HepG2 (cell line): ENCODE data around the gene ARHGAP35. TPM values are rescaled to one million over a fixed set of nuclear protein-coding genes. Genes with fewer than 3 reads are reported as not detected.

Experiments used
- MZF1 ChIP-seq: sonication (generic); formaldehyde crosslinking; IDR thresholded peaks from 2 replicates; pipeline ENCODE4 v1.8.1; 2023; ENCODE audit warnings: mild to moderate bottlenecking, missing genetic modification reagents, borderline replicate concordance
- SALL1 ChIP-seq: sonication (generic); formaldehyde crosslinking; IDR thresholded peaks from 2 replicates; pipeline ENCODE4 v1.8.0; 2022; ENCODE audit warnings: mild to moderate bottlenecking, missing genetic modification reagents
- SNAPC2 ChIP-seq: sonication (generic); formaldehyde crosslinking; IDR thresholded peaks from 2 replicates; pipeline ENCODE4 v1.8.1; 2022; ENCODE audit warnings: mild to moderate bottlenecking, missing genetic modification reagents
- TAF1 ChIP-seq: sonication (generic); formaldehyde crosslinking; IDR thresholded peaks from 2 replicates; pipeline ENCODE4 v1.4.0; 2020; ENCODE audit warnings: missing genetic modification reagents
- TFAP4 ChIP-seq: sonication (generic); IDR thresholded peaks from 2 replicates; pipeline ENCODE4 v1.6.1; 2016; ENCODE audit warnings: low read depth, borderline replicate concordance
- ZBTB39 ChIP-seq: sonication (generic); formaldehyde crosslinking; IDR thresholded peaks from 2 replicates; pipeline ENCODE4 v1.5.0; 2020; ENCODE audit warnings: missing genetic modification reagents
- ZFY ChIP-seq: sonication (generic); formaldehyde crosslinking; IDR thresholded peaks from 2 replicates; pipeline ENCODE4 v1.4.0; 2020; ENCODE audit warnings: missing genetic modification reagents
- ZNF720 ChIP-seq: sonication (generic); formaldehyde crosslinking; IDR thresholded peaks from 2 replicates; pipeline ENCODE4 v1.4.0; 2020; ENCODE audit warnings: missing genetic modification reagents
- polyA plus RNA-seq, 8 experiments: library from polyadenylated mRNA; depleted of rRNA in 3 of 8; stranded (reverse) in 7 of 8; unstranded in 1 of 8; fragments of >200 nt; fragmentation: Illumina TruSeq in 4 of 8; extraction: Trizol in 4 of 8; gene quantifications; 2 replicates each; pipeline versions ENCODE4 v1.2.1 to v1.2.3, GENCODE V29; 2011 to 2016; ENCODE audit warnings: low read depth in 4 of 8, missing spikeins in 1 of 8, mixed read lengths in 1 of 8; ENCODE audit not compliant: insufficient read depth in 1 of 8
- total RNA-seq, 5 experiments: library from RNA; depleted of rRNA; stranded (reverse); fragments of >200 nt; fragmentation: Illumina TruSeq; extraction: Trizol; gene quantifications; 2 replicates each; pipeline ENCODE4 v1.2.3, GENCODE V29; 2016; ENCODE audit warnings: low read depth in 1 of 5
- TF ChIP-seq, protein P1 (sequence below): sonication (generic); formaldehyde crosslinking; IDR thresholded peaks from 2 replicates; pipeline ENCODE4 v1.5.0; 2020; ENCODE audit warnings: missing genetic modification reagents, mild to moderate bottlenecking, borderline replicate concordance
- TF ChIP-seq, protein P2 (sequence below): IDR thresholded peaks from 2 replicates; pipeline ENCODE4 v1.6.1; 2016; ENCODE audit warnings: missing compliant biosample characterization, missing genetic modification reagents, borderline replicate concordance
- TF ChIP-seq, protein P3 (sequence below): sonication (generic); formaldehyde crosslinking; IDR thresholded peaks from 2 replicates; pipeline ENCODE4 v1.4.0; 2020; ENCODE audit warnings: missing genetic modification reagents

ARHGAP35 gene
- total and polyA plus RNA-seq, 2 of the 13 experiments (the other 11 are each of a cell fraction or from before 2014, with no cell fraction given): 30.1 to 30.2 TPM

- TF ChIP-seq, protein P1, sequence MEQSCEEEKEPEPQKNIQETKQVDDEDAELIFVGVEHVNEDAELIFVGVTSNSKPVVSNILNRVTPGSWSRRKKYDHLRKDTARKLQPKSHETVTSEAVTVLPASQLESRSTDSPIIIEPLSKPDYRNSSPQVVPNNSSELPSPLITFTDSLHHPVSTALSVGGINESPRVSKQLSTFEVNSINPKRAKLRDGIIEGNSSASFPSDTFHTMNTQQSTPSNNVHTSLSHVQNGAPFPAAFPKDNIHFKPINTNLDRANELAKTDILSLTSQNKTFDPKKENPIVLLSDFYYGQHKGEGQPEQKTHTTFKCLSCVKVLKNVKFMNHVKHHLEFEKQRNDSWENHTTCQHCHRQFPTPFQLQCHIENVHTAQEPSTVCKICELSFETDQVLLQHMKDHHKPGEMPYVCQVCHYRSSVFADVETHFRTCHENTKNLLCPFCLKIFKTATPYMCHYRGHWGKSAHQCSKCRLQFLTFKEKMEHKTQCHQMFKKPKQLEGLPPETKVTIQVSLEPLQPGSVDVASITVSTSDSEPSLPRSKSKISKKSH (CRISPR knock-in tag): peak; percentile 43; the same call in 1 of the 2 replicates
- peak; percentile 47; the same call in 1 of the 2 replicates for TF ChIP-seq TFAP4
- no peak for TF ChIP-seq ZBTB39 (CRISPR knock-in tag)
- no peak for TF ChIP-seq MZF1 (CRISPR knock-in tag)
- TF ChIP-seq, protein P2, sequence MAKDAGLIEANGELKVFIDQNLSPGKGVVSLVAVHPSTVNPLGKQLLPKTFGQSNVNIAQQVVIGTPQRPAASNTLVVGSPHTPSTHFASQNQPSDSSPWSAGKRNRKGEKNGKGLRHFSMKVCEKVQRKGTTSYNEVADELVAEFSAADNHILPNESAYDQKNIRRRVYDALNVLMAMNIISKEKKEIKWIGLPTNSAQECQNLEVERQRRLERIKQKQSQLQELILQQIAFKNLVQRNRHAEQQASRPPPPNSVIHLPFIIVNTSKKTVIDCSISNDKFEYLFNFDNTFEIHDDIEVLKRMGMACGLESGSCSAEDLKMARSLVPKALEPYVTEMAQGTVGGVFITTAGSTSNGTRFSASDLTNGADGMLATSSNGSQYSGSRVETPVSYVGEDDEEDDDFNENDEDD (CRISPR knock-in tag): peak; percentile 11; the same call in 1 of the 2 replicates
- peak; percentile 45 for TF ChIP-seq TAF1 (CRISPR knock-in tag)
- no peak for TF ChIP-seq ZNF720 (CRISPR knock-in tag)
- TF ChIP-seq ZFY (CRISPR knock-in tag): peak; percentile 65
- TF ChIP-seq SNAPC2 (CRISPR knock-in tag): 0 out of 2 replicates have a peak, but pooled peaks have one; percentile 49
- TF ChIP-seq SALL1 (CRISPR knock-in tag): peak; percentile 53; the same call in 1 of the 2 replicates
- TF ChIP-seq, protein P3, sequence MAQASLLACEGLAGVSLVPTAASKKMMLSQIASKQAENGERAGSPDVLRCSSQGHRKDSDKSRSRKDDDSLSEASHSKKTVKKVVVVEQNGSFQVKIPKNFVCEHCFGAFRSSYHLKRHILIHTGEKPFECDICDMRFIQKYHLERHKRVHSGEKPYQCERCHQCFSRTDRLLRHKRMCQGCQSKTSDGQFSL (CRISPR knock-in tag): 0 out of 2 replicates have a peak, but pooled peaks have one; percentile 26
These were observed 39.0 kb upstream of the ARHGAP35 start (continued) for GRCh38 chr19:46821512-46822409.
